K562 (cell line): ENCODE measurements around the gene SNRPD2. TPM values are rescaled to one million over a fixed set of nuclear protein-coding genes. Genes with fewer than 3 reads are reported as not detected.
A peak's percentile ranks its signal among the peaks of the same experiment; 100 is the strongest.

Experiments used
- ARID2 ChIP-seq: fragments of 450-650 bp; IDR thresholded peaks from 2 replicates; pipeline ENCODE4 v1.6.1; 2017; ENCODE audit warnings: antibody characterized with exemption, mild to moderate bottlenecking
- CREBBP ChIP-seq: IDR thresholded peaks from one replicate; pipeline ENCODE4 v1.6.1; 2012; ENCODE audit warnings: low read depth, mild to moderate bottlenecking, control low read depth, inconsistent platforms, low read length
- GTF2F1 ChIP-seq: IDR thresholded peaks from 2 replicates; pipeline ENCODE4 v1.6.1; 2011; ENCODE audit warnings: low read depth, low read length, improper control_type of control experiment
- JUN ChIP-seq, 2 experiments: sonication (generic) in 1 of 2; formaldehyde crosslinking in 1 of 2; IDR thresholded peaks; 2 replicates each; pipeline versions ENCODE4 v1.6.1 to v1.8.0; 2012 to 2022; ENCODE audit warnings: borderline replicate concordance in 2 of 2, mild to moderate bottlenecking in 2 of 2, improper control_type of control experiment in 1 of 2, low read depth in 1 of 2, low read length in 1 of 2, missing genetic modification reagents in 1 of 2
- LCOR ChIP-seq: sonication (generic); formaldehyde crosslinking; IDR thresholded peaks from 2 replicates; pipeline ENCODE4 v1.8.0; 2022; ENCODE audit warnings: mild to moderate bottlenecking, missing genetic modification reagents
- MYBL2 ChIP-seq, 2 experiments: fragments of 450-650 bp in 1 of 2; sonication (generic) in 1 of 2; formaldehyde crosslinking in 1 of 2; IDR thresholded peaks; 2 replicates each; pipeline versions ENCODE4 v1.6.1 to v1.8.1; 2017 to 2022; ENCODE audit warnings: borderline replicate concordance in 1 of 2, inconsistent platforms in 1 of 2, low read depth in 1 of 2, mild to moderate bottlenecking in 1 of 2, missing genetic modification reagents in 1 of 2, moderate library complexity in 1 of 2
- NFIX ChIP-seq: fragments of 250-450 bp; sonication (Bioruptor Pico); IDR thresholded peaks from 2 replicates; pipeline ENCODE4 v1.4.0; 2020; ENCODE audit warnings: low read depth, mild to moderate bottlenecking, moderate library complexity
- SAFB2 ChIP-seq: fragments of 200-400 bp; formaldehyde crosslinking; IDR thresholded peaks from 2 replicates; pipeline ENCODE4 v1.6.1; 2018; ENCODE audit warnings: borderline replicate concordance, low read length, low read depth, moderate library complexity; ENCODE audit not compliant: severe bottlenecking
- ZNF133 ChIP-seq: fragments of 250-450 bp; sonication (Bioruptor Pico); IDR thresholded peaks from 2 replicates; pipeline ENCODE4 v1.4.0; 2020; ENCODE audit warnings: mild to moderate bottlenecking
- ZNF324 ChIP-seq: fragments of 250-450 bp; sonication (Bioruptor Pico); IDR thresholded peaks from 2 replicates; pipeline ENCODE4 v1.4.0; 2020; ENCODE audit warnings: mild to moderate bottlenecking
- polyA plus RNA-seq, 8 experiments: library from polyadenylated mRNA; depleted of rRNA in 4 of 8; stranded (reverse) in 5 of 8; unstranded in 3 of 8; fragments of >200 nt; fragmentation: Nextera tagmentation in 2 of 8; fragmentation: Illumina TruSeq in 1 of 8; extraction: Ambion mirVana in 2 of 8; extraction: Trizol in 1 of 8; gene quantifications; 2 replicates each; pipeline versions ENCODE4 v1.2.1 to v1.2.3, GENCODE V29; 2011 to 2014; ENCODE audit warnings: inconsistent platforms in 1 of 8, missing spikeins in 1 of 8
- total RNA-seq, 7 experiments: library from RNA; depleted of rRNA in 6 of 7; stranded (reverse); fragments of >200 nt in 6 of 7; fragmentation: Illumina TruSeq in 2 of 7; extraction: Trizol in 2 of 7; gene quantifications; 2 replicates each; pipeline versions ENCODE4 v1.2.1 to v1.2.3, GENCODE V29; 2011 to 2021; ENCODE audit warnings: low replicate concordance in 1 of 7
- TF ChIP-seq, protein P1 (sequence below): fragments of 250-450 bp; sonication (Bioruptor Pico); IDR thresholded peaks from 2 replicates; pipeline ENCODE4 v1.5.0; 2021; ENCODE audit warnings: mild to moderate bottlenecking, moderate library complexity
- TF ChIP-seq, protein P2 (sequence below), 2 experiments: fragments of 450-650 bp; formaldehyde crosslinking in 1 of 2; IDR thresholded peaks; 2 replicates each; pipeline versions ENCODE4 v1.4.0 to v1.6.1; 2014 to 2020; ENCODE audit warnings: mild to moderate bottlenecking in 2 of 2, borderline replicate concordance in 1 of 2, low read depth in 1 of 2
- TF ChIP-seq, protein P3 (sequence below): sonication (generic); formaldehyde crosslinking; IDR thresholded peaks from 2 replicates; pipeline ENCODE4 v1.5.0; 2020; ENCODE audit warnings: missing genetic modification reagents

SNRPD2 gene
- total and polyA plus RNA-seq, 9 of the 15 experiments (the other 6 are each of a cell fraction or from before 2014, with no cell fraction given): 728 to 4,411 (median 1,029) TPM

DNA sequence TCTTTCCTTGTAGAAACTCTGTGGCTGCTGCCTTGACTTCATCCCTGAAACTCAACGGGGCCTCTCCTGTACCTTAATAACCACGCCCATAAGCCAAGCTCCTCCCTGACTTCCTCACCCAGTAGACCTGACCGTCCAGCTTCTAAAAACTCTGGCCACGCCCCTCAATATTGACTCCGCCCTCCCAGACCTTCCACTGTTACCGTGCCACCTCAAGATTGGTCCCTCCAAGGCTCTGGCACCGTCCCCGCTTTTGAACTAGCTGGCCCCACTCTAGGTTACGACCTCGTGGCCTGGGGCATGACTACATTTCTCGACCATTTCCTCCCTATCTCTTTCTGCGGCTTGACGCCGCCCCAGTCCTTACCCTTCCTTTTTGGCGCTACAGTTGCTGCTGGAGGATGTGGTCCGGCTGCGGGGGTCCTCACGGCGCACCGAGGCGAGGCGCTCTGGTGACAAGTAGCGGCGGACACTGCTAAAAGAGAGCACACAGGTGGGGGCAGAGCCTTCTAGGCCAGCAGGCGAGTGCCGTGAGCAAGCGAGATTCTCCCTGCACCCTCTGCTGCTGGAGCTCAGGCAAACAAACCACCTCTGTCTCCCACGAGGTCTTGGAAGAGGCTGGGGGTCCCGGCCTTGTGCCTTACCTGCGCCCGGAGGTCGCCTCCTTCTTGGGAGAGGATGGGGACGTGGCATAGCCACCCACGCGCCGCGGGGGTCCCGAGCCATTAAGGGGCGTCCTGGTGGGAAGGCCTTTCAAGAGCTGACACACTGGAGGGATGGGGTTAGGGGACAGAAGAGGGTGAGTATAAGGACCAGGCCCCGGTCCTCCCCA, 50.3 kb downstream of the SNRPD2 start (continued):
- TF ChIP-seq, protein P1, sequence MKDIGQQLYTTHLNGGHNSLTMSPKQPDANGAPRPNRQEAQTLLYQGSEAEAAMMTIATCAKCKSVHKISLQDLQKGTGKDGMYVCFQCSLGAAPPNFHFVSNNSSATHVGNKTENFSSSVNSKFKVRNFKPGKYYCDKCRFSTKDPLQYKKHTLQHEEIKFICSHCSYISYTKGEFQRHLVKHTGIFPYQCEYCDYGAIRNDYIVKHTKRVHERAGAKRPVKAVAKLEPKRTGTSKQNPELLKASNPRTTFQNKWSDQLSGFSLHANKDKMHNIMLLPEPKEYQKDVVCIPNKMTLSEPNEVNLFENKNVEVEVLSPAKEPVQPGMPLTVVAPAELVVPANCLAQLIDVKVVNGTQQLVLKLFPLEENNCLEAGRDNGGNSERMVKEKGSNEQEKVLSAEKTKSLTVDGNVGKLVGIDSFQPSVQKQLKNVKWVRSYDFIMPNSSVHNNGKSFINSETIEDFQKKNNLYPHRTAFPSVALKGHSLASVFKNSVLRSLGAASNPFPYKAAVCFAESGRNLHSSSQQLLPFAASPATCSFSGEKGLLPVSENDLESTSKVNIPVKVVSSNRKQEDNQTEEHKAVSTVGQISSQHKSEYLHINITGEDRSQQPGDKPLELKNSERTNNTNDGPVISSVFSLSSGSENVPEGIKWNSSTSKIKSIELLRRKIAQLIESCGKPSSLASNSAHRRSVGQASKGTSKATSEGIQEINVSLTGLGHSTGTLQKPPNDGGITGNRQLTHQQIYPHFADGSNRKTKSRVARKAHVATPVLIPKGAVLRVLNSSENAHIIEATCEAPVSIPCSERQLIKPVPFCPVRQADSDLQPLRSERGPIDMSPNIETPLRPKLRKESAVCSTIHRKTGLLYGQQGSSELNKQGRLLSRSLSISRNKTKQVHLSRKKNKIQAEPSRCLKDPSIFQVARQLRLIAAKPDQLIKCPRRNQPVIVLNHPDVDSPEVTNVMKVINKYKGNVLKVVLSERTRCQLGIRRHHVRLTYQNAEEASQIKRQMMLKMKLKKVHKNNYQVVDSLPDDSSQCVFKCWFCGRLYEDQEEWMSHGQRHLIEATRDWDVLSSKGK (CRISPR knock-in tag): no peak
- TF ChIP-seq MYBL2 (IDR thresholded peaks at IDR 0.05; ENCODE audit: low read depth): no peak
- no peak for TF ChIP-seq MYBL2 (CRISPR knock-in tag; IDR thresholded peaks at IDR 0.05; ENCODE audit: borderline replicate concordance)
- TF ChIP-seq ZNF133 (CRISPR knock-in tag): no peak
- no peak for TF ChIP-seq ARID2
- no peak for TF ChIP-seq CREBBP
- TF ChIP-seq, protein P2, sequence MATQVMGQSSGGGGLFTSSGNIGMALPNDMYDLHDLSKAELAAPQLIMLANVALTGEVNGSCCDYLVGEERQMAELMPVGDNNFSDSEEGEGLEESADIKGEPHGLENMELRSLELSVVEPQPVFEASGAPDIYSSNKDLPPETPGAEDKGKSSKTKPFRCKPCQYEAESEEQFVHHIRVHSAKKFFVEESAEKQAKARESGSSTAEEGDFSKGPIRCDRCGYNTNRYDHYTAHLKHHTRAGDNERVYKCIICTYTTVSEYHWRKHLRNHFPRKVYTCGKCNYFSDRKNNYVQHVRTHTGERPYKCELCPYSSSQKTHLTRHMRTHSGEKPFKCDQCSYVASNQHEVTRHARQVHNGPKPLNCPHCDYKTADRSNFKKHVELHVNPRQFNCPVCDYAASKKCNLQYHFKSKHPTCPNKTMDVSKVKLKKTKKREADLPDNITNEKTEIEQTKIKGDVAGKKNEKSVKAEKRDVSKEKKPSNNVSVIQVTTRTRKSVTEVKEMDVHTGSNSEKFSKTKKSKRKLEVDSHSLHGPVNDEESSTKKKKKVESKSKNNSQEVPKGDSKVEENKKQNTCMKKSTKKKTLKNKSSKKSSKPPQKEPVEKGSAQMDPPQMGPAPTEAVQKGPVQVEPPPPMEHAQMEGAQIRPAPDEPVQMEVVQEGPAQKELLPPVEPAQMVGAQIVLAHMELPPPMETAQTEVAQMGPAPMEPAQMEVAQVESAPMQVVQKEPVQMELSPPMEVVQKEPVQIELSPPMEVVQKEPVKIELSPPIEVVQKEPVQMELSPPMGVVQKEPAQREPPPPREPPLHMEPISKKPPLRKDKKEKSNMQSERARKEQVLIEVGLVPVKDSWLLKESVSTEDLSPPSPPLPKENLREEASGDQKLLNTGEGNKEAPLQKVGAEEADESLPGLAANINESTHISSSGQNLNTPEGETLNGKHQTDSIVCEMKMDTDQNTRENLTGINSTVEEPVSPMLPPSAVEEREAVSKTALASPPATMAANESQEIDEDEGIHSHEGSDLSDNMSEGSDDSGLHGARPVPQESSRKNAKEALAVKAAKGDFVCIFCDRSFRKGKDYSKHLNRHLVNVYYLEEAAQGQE (IDR thresholded peaks at IDR 0.05; ENCODE audit: borderline replicate concordance): no peak
- TF ChIP-seq, protein P2 (CRISPR knock-in tag; IDR thresholded peaks at IDR 0.05; ENCODE audit: low read depth): no peak
- TF ChIP-seq GTF2F1: no peak
- TF ChIP-seq JUN (IDR thresholded peaks at IDR 0.05; ENCODE audit: borderline replicate concordance, low read depth, low read length): no peak; the same call in 1 of the 2 replicates
- peak; percentile 57; the same call in 1 of the 2 replicates for TF ChIP-seq JUN (CRISPR knock-in tag; IDR thresholded peaks at IDR 0.05; ENCODE audit: borderline replicate concordance)
- no peak for TF ChIP-seq NFIX (CRISPR knock-in tag)
- peak; percentile 94 for TF ChIP-seq LCOR (CRISPR knock-in tag)
- TF ChIP-seq ZNF324: no peak
- TF ChIP-seq, protein P3, sequence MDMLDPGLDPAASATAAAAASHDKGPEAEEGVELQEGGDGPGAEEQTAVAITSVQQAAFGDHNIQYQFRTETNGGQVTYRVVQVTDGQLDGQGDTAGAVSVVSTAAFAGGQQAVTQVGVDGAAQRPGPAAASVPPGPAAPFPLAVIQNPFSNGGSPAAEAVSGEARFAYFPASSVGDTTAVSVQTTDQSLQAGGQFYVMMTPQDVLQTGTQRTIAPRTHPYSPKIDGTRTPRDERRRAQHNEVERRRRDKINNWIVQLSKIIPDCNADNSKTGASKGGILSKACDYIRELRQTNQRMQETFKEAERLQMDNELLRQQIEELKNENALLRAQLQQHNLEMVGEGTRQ (CRISPR knock-in tag): no peak
- no peak for TF ChIP-seq SAFB2
